ENCODE data around the gene DEFB131B. TPM values are rescaled to one million over a fixed set of nuclear protein-coding genes. Genes with fewer than 3 reads are reported as not detected.

DEFB131B gene, protein sequence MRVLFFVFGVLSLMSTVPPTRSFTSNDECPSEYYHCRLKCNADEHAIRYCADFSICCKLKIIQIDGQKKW
- not detected in 5 replicates for total RNA-seq (2022; extraction: Qiagen RNA extraction)

DNA sequence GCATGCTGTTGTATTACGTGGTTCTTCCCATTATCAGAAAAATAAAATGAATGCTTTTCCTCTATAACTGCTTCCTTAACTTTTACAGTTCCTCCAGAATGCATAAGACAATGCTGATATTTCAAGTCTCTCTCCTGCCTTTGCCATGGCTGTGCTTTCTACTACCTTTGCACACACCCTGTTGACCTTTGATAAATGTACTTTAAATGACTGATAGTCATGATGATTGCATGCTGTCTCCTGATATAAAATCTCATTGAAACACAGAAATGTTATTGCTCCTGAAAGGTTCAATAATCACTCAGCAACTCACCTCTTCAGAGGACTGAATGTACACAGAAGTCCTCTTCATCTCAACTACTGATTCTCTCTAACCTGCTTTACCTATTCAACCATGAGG, at the start of gene DEFB131B:
TSS of gene DEFB131B (plus strand) at position 395 of the 400 bp plus-strand sequence. CDS start at position 395, 0 bp downstream.

DNA sequence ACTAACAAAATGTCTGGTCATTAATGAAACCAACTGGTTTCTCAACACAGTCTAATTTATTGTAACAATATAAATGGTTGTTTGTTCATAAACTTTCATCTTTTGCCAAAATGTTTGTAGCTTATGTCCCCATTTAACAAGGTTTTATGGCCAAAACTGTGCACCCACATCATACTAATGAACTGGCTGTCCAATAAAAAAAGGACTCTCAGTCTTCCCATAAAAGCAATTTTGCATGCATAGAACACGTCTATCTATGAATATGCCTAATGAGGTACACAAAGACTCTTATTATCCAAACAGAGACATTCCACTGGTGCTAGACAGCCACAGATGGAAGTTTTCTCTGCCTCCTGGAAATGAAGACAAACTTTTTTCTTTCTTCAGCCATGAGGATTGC, 45.4 kb upstream of the DEFB131B start, which contains the start of gene DEFB108B:
TSS of gene DEFB108B (plus strand) at position 390 of the 400 bp plus-strand sequence. CDS start at position 390, 0 bp downstream.

DNA sequence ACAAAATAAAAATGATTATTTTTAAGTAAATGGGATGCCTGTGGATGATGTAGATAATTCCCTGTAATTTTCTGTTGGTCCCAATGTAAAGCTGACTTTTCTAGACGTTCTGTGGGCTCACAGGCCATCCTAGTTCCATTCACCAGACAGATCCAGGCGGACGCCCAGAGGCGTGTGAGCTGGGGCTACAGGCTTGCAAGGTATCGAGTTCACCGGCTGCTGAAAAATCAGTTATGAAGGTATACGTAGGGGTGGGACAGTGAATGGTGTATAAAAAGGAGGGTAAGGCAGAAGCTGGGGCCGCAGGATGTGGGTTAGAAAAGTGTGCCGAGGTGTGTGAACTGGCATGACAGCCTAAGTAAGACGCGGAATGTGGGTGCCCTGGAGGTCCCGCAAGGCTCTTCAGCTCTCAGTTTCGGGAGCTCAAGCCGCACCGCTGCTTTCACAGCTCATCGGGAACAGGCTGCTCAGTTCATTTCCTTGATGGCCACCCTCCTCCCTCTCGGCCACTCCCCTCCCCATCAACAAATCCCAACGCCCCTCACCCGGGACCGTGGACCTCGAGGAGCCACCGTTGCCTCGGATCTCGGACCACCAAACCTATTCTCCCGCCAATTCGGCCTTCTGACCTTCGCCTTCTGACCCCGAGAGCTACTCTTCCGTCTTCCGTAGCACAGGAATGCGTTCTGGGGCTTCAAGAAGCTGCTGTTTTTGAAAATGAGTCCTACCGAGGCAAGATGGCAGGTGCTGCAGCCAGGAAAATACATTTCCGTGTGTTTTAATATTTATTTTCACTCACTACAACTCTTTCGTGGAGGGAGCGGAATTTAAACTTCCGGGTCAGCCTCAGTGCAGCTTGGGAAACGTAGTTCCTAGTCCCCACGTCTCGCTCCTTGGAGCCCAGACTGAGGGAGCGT, 49.8 kb downstream of the DEFB131B start, which contains the start of gene XNDC1N:
TSS of gene XNDC1N (minus strand) at position 775 of the 917 bp plus-strand sequence. CDS start 5,241 bp downstream, outside the sequence.

DNA sequence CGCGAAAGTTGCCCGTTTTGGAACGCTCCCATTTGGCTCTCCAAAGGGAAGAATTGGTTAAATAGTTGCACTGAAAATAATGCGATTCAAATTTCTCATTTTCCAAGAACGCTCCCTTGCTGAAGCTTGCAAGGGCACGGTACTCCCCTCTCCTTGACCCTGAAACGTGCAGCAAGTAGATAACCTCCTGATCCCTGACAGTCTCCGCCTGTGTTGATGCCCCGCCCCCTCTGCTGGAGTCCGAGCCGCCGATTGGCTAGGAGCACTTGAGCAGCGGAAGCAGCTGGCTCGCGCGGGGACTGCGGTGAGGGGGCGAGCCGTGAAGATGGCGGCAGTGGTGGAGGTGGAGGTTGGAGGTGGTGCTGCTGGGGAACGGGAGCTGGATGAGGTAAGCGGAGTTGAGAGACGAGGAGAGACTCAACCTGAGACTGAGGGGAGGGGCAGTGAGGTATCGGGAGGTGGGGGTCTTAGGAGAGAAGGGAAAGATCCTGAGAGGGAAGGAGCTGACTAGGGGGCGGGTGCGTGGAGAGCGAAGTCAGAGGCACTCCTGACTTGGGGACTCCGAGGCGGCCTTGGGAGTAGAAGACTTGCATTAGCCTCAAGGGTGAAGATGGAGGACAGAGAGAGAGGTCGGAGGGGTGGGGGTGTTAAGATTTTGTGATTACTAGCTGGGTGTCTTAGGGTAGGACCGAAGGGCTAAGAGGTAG, 50.6 kb downstream of the DEFB131B start, which contains the start of gene RNF121:
TSS of gene RNF121 (plus strand) at position 310 of the 707 bp plus-strand sequence. CDS start at position 326, 16 bp downstream.

Other genes starting within 250 kb of the DEFB131B start
- gene DEFB108B, start 45.3 kb upstream of the DEFB131B start, total RNA-seq (2022; extraction: Qiagen RNA extraction): not detected in 5 replicates
- gene XNDC1N, start 50.1 kb downstream of the DEFB131B start, total RNA-seq (2022; extraction: Qiagen RNA extraction): 2.4 to 4.2 TPM (median 3.3 TPM) in 5 replicates
- gene RNF121, start 50.6 kb downstream of the DEFB131B start, total RNA-seq (2022; extraction: Qiagen RNA extraction): 42.9 to 55.1 TPM (median 47.6 TPM) in 5 replicates
- gene IL18BP, start 120.5 kb downstream of the DEFB131B start, total RNA-seq (2022; extraction: Qiagen RNA extraction): 2.4 to 3.5 TPM (median 2.8 TPM) in 5 replicates
- gene NUMA1, start 202.1 kb downstream of the DEFB131B start, total RNA-seq (2022; extraction: Qiagen RNA extraction): 51.8 to 68.5 TPM (median 64.2 TPM) in 5 replicates
- 6.1 to 10.9 TPM (median 8.4 TPM) in 5 replicates for gene LRRC51, start 202.4 kb downstream of the DEFB131B start, total RNA-seq (2022; extraction: Qiagen RNA extraction)
- gene LAMTOR1, start 224.8 kb downstream of the DEFB131B start, total RNA-seq (2022; extraction: Qiagen RNA extraction): 119 to 153 TPM (median 143 TPM) in 5 replicates
- gene TOMT, start 227.5 kb downstream of the DEFB131B start, total RNA-seq (2022; extraction: Qiagen RNA extraction): not detected in 5 replicates
- gene ANAPC15, start 234.2 kb downstream of the DEFB131B start, total RNA-seq (2022; extraction: Qiagen RNA extraction): 69.2 to 92.6 TPM (median 84.6 TPM) in 5 replicates